Stimulated activated effector memory CD8-positive, alpha-beta T cell treated with anti-CD3 and anti-CD28 coated beads, Interleukin-12 subunit alpha, Interleukin-12 subunit beta, amount 100 ng/mL, for 72 hours (primary cell): ENCODE results near the gene KRTAP5-4.
"Not testable (repeated sequence)": the region's sequence is repeated elsewhere in the genome, so short reads cannot be mapped to it uniquely, and the experiment has no call there.

Source experiments
- ATAC-seq: fragments of 150-1000 bp; cut with Tn5 transposase; 2 replicates; pipeline ENCODE4 v1.10.0; 2021
- DNase-seq, 2 donors: peaks; one replicate each; pipeline ENCODE4 v3.0.0; 2021 to 2022; ENCODE audit warnings: low spot score in 2 of 2
- H3K27ac Mint-ChIP-seq: one replicate; pipeline ENCODE4 v1.8.0; 2022; ENCODE audit warnings: mild to moderate bottlenecking, mixed read lengths
- H3K36me3 Mint-ChIP-seq: one replicate; pipeline ENCODE4 v1.8.0; 2022; ENCODE audit warnings: mild to moderate bottlenecking, mixed read lengths
- H3K4me1 Mint-ChIP-seq: one replicate; pipeline ENCODE4 v1.8.0; 2022; ENCODE audit warnings: mixed read lengths
- H3K4me3 Mint-ChIP-seq: one replicate; pipeline ENCODE4 v1.8.0; 2022; ENCODE audit warnings: mild to moderate bottlenecking, mixed read lengths
- H3K9me3 Mint-ChIP-seq: one replicate; pipeline ENCODE4 v1.8.0; 2022; ENCODE audit warnings: mixed read lengths

Gene KRTAP5-4, protein sequence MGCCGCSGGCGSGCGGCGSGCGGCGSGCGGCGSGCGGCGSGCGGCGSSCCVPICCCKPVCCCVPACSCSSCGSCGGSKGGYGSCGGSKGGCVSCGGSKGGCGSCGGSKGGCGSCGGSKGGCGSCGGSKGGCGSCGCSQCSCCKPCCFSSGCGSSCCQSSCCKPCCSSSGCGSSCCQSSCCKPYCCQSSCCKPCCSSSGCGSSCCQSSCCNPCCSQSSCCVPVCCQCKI

GRCh38 chr11:1622086-1622485 lies at the start of gene KRTAP5-4:
KRTAP5-4 (minus strand) TSS chr11:1622138; CDS start chr11:1622093, 45 bp downstream.
- Mint-ChIP-seq H3K36me3 (no peaks in the 10 kb centered on the region), H3K27ac (no peak within 1 kb of the TSS), H3K4me1 (peaks cover 8% of the 10 kb centered on the region), H3K4me3 (no peak within 1 kb of the TSS), H3K9me3 (no peaks in the 10 kb centered on the region)
- ATAC-seq (no peak), DNase-seq (no peak)

GRCh38 chr11:1671658-1672057 lies 49.7 kb upstream of the KRTAP5-4 start:
- Mint-ChIP-seq H3K27ac (peak overlapping the region; percentile 86), H3K4me1 (peaks cover 8% of the 10 kb centered on the region), H3K9me3 (peaks cover 4% of the 10 kb centered on the region), H3K36me3 (peaks cover 19% of the 10 kb centered on the region), H3K4me3 (no peak overlapping the region)
- DNase-seq = peak in 1 of 2 donors; percentile 8
- ATAC-seq = no peak

- ATAC-seq (no peak), DNase-seq (no peak)
- Mint-ChIP-seq H3K27ac (peak overlapping the region; percentile 86), H3K4me1 (peaks cover 8% of the 10 kb centered on the region), H3K9me3 (peaks cover 4% of the 10 kb centered on the region), H3K4me3 (no peak overlapping the region), H3K36me3 (peaks cover 19% of the 10 kb centered on the region)
Measured at GRCh38 chr11:1670905-1671371, 49.0 kb upstream of the KRTAP5-4 start.

- H3K9me3 Mint-ChIP-seq, ATAC-seq, DNase-seq, H3K4me3 Mint-ChIP-seq, H3K4me1 Mint-ChIP-seq: not testable (repeated sequence)
- peaks cover 19% of the 10 kb centered on the region for H3K36me3 Mint-ChIP-seq
- peak overlapping the region; percentile 86 for H3K27ac Mint-ChIP-seq
Measured at GRCh38 chr11:1670457-1670856, 48.5 kb upstream of the KRTAP5-4 start.

- no peak for DNase-seq
- Mint-ChIP-seq H3K27ac (peak overlapping the region; percentile 86), H3K4me1 (peaks cover 8% of the 10 kb centered on the region), H3K4me3 (no peak overlapping the region), H3K9me3 (peaks cover 4% of the 10 kb centered on the region), H3K36me3 (peaks cover 19% of the 10 kb centered on the region)
- no peak for ATAC-seq
Measured at GRCh38 chr11:1669546-1670218, 47.7 kb upstream of the KRTAP5-4 start.

- Mint-ChIP-seq H3K27ac (peak overlapping the region; percentile 86), H3K4me1 (peaks cover 8% of the 10 kb centered on the region)
Measured at GRCh38 chr11:1668911-1669473, 47.1 kb upstream of the KRTAP5-4 start.

GRCh38 chr11:1667906-1668305 lies 46.0 kb upstream of the KRTAP5-4 start:
- Mint-ChIP-seq H3K27ac (no peak overlapping the region), H3K36me3 (peaks cover 19% of the 10 kb centered on the region)
- DNase-seq = no peak

More at GRCh38 chr11:1668911-1669473, 47.1 kb upstream of the KRTAP5-4 start:
- peaks cover 4% of the 10 kb centered on the region for H3K9me3 Mint-ChIP-seq
- ATAC-seq (no peak), DNase-seq (no peak)
- H3K36me3 Mint-ChIP-seq = peaks cover 19% of the 10 kb centered on the region
- H3K4me3 Mint-ChIP-seq = no peak overlapping the region

GRCh38 chr11:1667121-1667850 lies 45.3 kb upstream of the KRTAP5-4 start:
- H3K4me3 Mint-ChIP-seq = no peak overlapping the region
- H3K36me3 Mint-ChIP-seq = peaks cover 19% of the 10 kb centered on the region
- H3K27ac Mint-ChIP-seq = no peak overlapping the region
- DNase-seq (no peak), ATAC-seq (no peak)
- peaks cover 11% of the 10 kb centered on the region for H3K4me1 Mint-ChIP-seq
- H3K9me3 Mint-ChIP-seq = peaks cover 4% of the 10 kb centered on the region

More at GRCh38 chr11:1667906-1668305, 46.0 kb upstream of the KRTAP5-4 start:
- Mint-ChIP-seq H3K4me1 (peaks cover 8% of the 10 kb centered on the region), H3K4me3 (no peak overlapping the region), H3K9me3 (peaks cover 4% of the 10 kb centered on the region)
- ATAC-seq = no peak

DNA sequence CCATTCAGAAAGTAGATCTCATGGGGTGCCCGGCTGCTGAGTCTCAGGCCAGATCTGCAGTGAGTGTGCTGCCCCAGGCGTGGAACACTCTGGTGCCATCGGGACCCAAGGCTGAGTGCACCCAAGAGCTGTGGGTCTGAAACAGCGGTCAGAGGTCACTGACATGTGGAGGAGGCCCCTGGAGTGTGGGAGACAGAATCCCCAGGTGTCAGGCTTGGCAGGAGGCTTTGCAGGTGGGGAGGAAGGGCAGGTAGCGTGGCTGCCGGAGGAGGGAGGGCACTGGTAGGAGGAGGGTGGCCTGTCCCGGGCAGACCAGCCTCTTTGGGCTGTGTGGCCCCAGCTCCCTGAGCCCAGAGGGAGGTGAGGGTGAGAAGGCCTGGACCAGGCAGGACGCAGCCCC lies 43.4 kb upstream of the KRTAP5-4 start:
- ATAC-seq (no peak), DNase-seq (no peak)
- peaks cover 11% of the 10 kb centered on the region for H3K36me3 Mint-ChIP-seq
- peaks cover 12% of the 10 kb centered on the region for H3K4me1 Mint-ChIP-seq
- peaks cover 1% of the 10 kb centered on the region for H3K9me3 Mint-ChIP-seq
- no peak overlapping the region for H3K4me3 Mint-ChIP-seq
- H3K27ac Mint-ChIP-seq = no peak overlapping the region

DNA sequence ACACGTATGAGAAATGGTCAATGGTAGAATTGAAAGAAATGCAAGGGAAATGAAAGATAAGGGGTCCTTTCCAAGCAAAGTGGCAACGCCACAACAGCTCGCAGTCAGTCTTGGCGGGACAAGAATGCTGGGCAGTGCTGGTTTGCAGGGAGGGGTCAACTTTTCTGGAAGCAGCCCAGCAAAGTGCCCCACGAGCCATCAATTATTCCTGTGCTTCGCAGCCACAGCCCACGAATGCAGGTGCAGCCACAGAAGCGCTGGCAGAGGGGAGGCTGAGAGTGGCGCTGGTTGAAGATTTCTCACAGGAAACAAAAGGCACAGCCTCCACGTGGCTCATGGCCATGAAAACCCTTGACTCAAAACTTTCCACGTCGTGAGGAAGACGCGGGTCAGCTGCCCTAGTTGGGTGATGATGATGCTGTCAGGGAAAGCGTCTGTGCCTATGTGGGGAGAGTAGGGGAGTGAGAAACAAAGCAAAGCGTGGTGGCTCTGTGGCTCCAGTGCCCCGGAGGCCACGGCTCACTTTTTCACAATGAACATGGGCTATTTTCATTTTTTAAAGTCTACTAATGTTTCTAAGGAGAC lies 40.9 kb upstream of the KRTAP5-4 start:
- peak; percentile 66 for ATAC-seq
- not testable (repeated sequence) for H3K9me3 Mint-ChIP-seq, H3K36me3 Mint-ChIP-seq, DNase-seq, H3K27ac Mint-ChIP-seq, H3K4me3 Mint-ChIP-seq
- peaks cover 16% of the 10 kb centered on the region for H3K4me1 Mint-ChIP-seq

GRCh38 chr11:1661454-1662269 lies 39.7 kb upstream of the KRTAP5-4 start:
- H3K4me3 Mint-ChIP-seq, DNase-seq, H3K9me3 Mint-ChIP-seq, H3K36me3 Mint-ChIP-seq, H3K27ac Mint-ChIP-seq: not testable (repeated sequence)
- ATAC-seq = peak; percentile 39
- peaks cover 16% of the 10 kb centered on the region for H3K4me1 Mint-ChIP-seq

DNA sequence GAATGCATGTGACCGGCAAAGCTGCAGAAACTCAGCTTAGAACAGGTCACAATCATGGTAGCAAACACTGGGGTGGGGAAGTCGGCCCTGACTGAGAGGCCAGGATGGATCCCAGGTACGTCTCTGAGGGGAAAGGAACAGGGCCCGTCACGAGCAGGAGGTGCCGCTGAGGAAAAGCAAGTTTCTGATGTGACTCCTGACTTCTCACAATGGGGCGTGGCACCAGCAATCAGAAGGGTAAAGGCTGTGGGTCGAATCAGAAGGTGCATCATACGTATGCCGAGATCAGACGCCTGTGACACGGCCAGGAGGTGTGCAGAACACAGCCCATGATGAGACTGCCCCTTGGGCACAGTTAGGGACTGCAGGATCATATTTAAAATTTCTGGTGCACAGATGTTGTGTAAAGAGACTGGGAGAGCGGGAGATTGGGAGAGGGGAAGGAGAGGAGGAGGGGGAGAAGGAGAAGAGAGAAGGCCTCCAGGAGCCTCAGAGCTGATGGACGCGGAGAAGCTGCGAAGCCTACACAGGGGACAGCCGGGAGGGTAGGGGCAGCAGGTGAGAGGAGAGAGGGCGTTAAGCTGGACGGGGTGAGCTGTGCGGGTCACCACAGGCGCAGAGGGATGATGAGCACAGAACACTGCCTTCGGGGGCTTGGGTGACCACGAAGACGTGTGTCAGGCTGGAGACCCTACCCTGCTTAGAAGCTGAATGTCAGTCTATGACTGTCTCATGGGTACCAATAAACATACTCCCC lies 38.4 kb upstream of the KRTAP5-4 start:
- Mint-ChIP-seq H3K4me3 (no peak overlapping the region), H3K9me3 (no peaks in the 10 kb centered on the region), H3K36me3 (no peaks in the 10 kb centered on the region), H3K4me1 (peaks cover 16% of the 10 kb centered on the region), H3K27ac (no peak overlapping the region)
- DNase-seq (no peak), ATAC-seq (no peak)

GRCh38 chr11:1659506-1659905 lies 37.6 kb upstream of the KRTAP5-4 start:
- Mint-ChIP-seq H3K9me3 (no peaks in the 10 kb centered on the region), H3K4me3 (no peak overlapping the region), H3K36me3 (no peaks in the 10 kb centered on the region), H3K4me1 (peaks cover 16% of the 10 kb centered on the region), H3K27ac (no peak overlapping the region)
- DNase-seq (no peak), ATAC-seq (no peak)

GRCh38 chr11:1656670-1657069 lies 34.7 kb upstream of the KRTAP5-4 start:
- Mint-ChIP-seq H3K27ac (no peak overlapping the region), H3K4me1 (peaks cover 8% of the 10 kb centered on the region), H3K9me3 (no peaks in the 10 kb centered on the region), H3K4me3 (no peak overlapping the region), H3K36me3 (no peaks in the 10 kb centered on the region)
- no peak for ATAC-seq
- DNase-seq = no peak
